K562 (cell line): ENCODE measurements around the gene COMMD1. TPM values are rescaled to one million over a fixed set of nuclear protein-coding genes. Genes with fewer than 3 reads are reported as not detected.

Experiments used
- ATAC-seq: fragments of 200-7000 bp; cut with Tn5 transposase; 3 replicates; pipeline ENCODE4 v1.9.1; 2020; ENCODE audit warnings: moderate library complexity
- BruUV-seq: library from RNA; stranded (reverse); fragments of 400-500 nt; replicated peaks from 2 replicates; lab custom pipeline; 2021; lab: Mats Ljungman, UMichigan
- CTCF ChIA-PET: fragments of 300-600 bp; formaldehyde crosslinking; extraction: SDS; loops from one replicate; lab custom pipeline; 2021; ENCODE audit warnings: low intra/inter-chr PET ratio; lab: Yijun Ruan, JAX
- POLR2A ChIA-PET: fragments of 300-600, 350-650 bp; sonication (Branson Sonifier 250); formaldehyde crosslinking; extraction: SDS; loops from one replicate; lab custom pipeline; 2021; ENCODE audit warnings: antibody characterized with exemption, inconsistent platforms; lab: Yijun Ruan, JAX
- DNase-seq, 4 experiments: peaks; one replicate each; pipeline versions ENCODE4 v3.0.0 to v3.0.0-alpha.2; 2011 to 2018; ENCODE audit warnings: low spot score in 3 of 4, mixed read lengths in 3 of 4; ENCODE audit errors: extremely low read depth in 1 of 4
- FAIRE-seq: peaks from 2 replicates; lab custom pipeline; 2011; peaks lifted over from hg19 to GRCh38; lab: Jason Lieb, UNC
- H2AFZ ChIP-seq: 2 replicates; pipeline ENCODE4 v1.6.0; 2011; ENCODE audit warnings: low read depth, low read length, control low read depth, inconsistent platforms
- H3K27ac ChIP-seq: fragments of 200-600 bp; 3 replicates; pipeline ENCODE4 v1.8.0; 2011; ENCODE audit warnings: low read depth, mild to moderate bottlenecking, control low read depth, inconsistent platforms, low read length, moderate library complexity, mixed read lengths; ENCODE audit errors: extremely low read depth
- H3K27me3 ChIP-seq, 2 experiments: fragments of 300-600 bp in 1 of 2; 2 replicates in 1 of 2; 3 replicates in 1 of 2; pipeline versions ENCODE4 v1.6.0 to v1.8.0; 2011; ENCODE audit warnings: inconsistent platforms in 2 of 2, low read length in 2 of 2, mild to moderate bottlenecking in 1 of 2, mixed read lengths in 1 of 2, moderate library complexity in 1 of 2; ENCODE audit not compliant: control insufficient read depth in 2 of 2, insufficient read depth in 2 of 2
- H3K36me3 ChIP-seq: fragments of 300-600 bp; 3 replicates; pipeline ENCODE4 v1.8.0; 2011; ENCODE audit warnings: mild to moderate bottlenecking, low read length, inconsistent platforms; ENCODE audit not compliant: control insufficient read depth, insufficient read depth
- H3K4me1 ChIP-seq, 2 experiments: fragments of 200-600 bp in 1 of 2; replicated peaks in 1 of 2; 2 replicates in 1 of 2; 3 replicates in 1 of 2; pipeline versions ENCODE4 v1.5.1 to v1.8.0; 2011; ENCODE audit warnings: inconsistent platforms in 2 of 2, low read length in 2 of 2, mild to moderate bottlenecking in 1 of 2, mixed read lengths in 1 of 2, moderate library complexity in 1 of 2; ENCODE audit not compliant: control insufficient read depth in 2 of 2, insufficient read depth in 2 of 2
- H3K4me2 ChIP-seq: 2 replicates; pipeline ENCODE4 v1.6.1; 2011; ENCODE audit warnings: low read length, control low read depth, inconsistent platforms, mixed read lengths; ENCODE audit not compliant: insufficient read depth
- H3K4me3 ChIP-seq: fragments of 200-600 bp; sonication (generic), shearing (Covaris generic); 2 replicates; pipeline ENCODE4 v1.5.1; 2016; ENCODE audit warnings: control low read depth, inconsistent platforms
- H3K79me2 ChIP-seq: fragments of 200-600 bp; 3 replicates; pipeline ENCODE4 v1.8.0; 2011; ENCODE audit warnings: low read length, inconsistent platforms; ENCODE audit not compliant: control insufficient read depth, insufficient read depth
- H3K9ac ChIP-seq, 2 experiments: 2 replicates each; pipeline versions ENCODE4 v1.6.0 to v1.6.1; 2011; ENCODE audit warnings: low read depth in 2 of 2, low read length in 2 of 2, control low read depth in 1 of 2, inconsistent platforms in 1 of 2, mild to moderate bottlenecking in 1 of 2, mixed read lengths in 1 of 2; ENCODE audit not compliant: insufficient read depth in 1 of 2
- H3K9me1 ChIP-seq: one replicate; pipeline ENCODE4 v1.6.0; 2011; ENCODE audit warnings: inconsistent platforms, mild to moderate bottlenecking, low read length, moderate library complexity; ENCODE audit not compliant: control insufficient read depth, insufficient read depth
- H3K9me3 ChIP-seq: replicated peaks from 2 replicates; pipeline ENCODE4 v1.5.1; 2011; ENCODE audit warnings: low read depth, low read length, inconsistent platforms; ENCODE audit not compliant: control insufficient read depth, insufficient read depth
- H4K20me1 ChIP-seq: replicated peaks from 2 replicates; pipeline ENCODE4 v1.6.1; 2011; ENCODE audit warnings: low read length, inconsistent platforms, mixed read lengths; ENCODE audit not compliant: control insufficient read depth, insufficient read depth
- MEIS2 ChIP-seq: fragments of 450-650 bp; IDR thresholded peaks from 2 replicates; pipeline ENCODE4 v1.6.1; 2014; ENCODE audit warnings: mild to moderate bottlenecking; ENCODE audit not compliant: partially characterized antibody
- PKNOX1 ChIP-seq: fragments of 450-650 bp; IDR thresholded peaks from 2 replicates; pipeline ENCODE4 v1.6.1; 2016
- in situ Hi-C: fragments of 300-500 bp; cut with MboI; formaldehyde crosslinking; loops from 4 replicates; pipeline ENCODE4 v1.15.0; 2018; ENCODE audit warnings: inconsistent platforms, mixed read lengths
- intact Hi-C: fragments of 100-400 bp; cut with micrococcal nuclease; formaldehyde crosslinking; loops from 2 replicates; pipeline ENCODE4 v1.14.2; 2022
- polyA plus RNA-seq, 8 experiments: library from polyadenylated mRNA; depleted of rRNA in 4 of 8; stranded (reverse) in 5 of 8; unstranded in 3 of 8; fragments of >200 nt; fragmentation: Nextera tagmentation in 2 of 8; fragmentation: Illumina TruSeq in 1 of 8; extraction: Ambion mirVana in 2 of 8; extraction: Trizol in 1 of 8; gene quantifications; 2 replicates each; pipeline versions ENCODE4 v1.2.1 to v1.2.3, GENCODE V29; 2011 to 2014; ENCODE audit warnings: inconsistent platforms in 1 of 8, missing spikeins in 1 of 8
- total RNA-seq, 7 experiments: library from RNA; depleted of rRNA in 6 of 7; stranded (reverse); fragments of >200 nt in 6 of 7; fragmentation: Illumina TruSeq in 2 of 7; extraction: Trizol in 2 of 7; gene quantifications; 2 replicates each; pipeline versions ENCODE4 v1.2.1 to v1.2.3, GENCODE V29; 2011 to 2021; ENCODE audit warnings: low replicate concordance in 1 of 7
- TF ChIP-seq, protein P1 (sequence below), 2 experiments: IDR thresholded peaks in 1 of 2; conservative IDR thresholded peaks in 1 of 2; 2 replicates each; pipeline ENCODE4 v1.6.1; 2016; ENCODE audit warnings: low read depth in 2 of 2, mild to moderate bottlenecking in 1 of 2, missing compliant biosample characterization in 1 of 2, missing genetic modification characterization in 1 of 2, moderate library complexity in 1 of 2
- TF ChIP-seq, protein P2 (sequence below): fragments of 450-650 bp; IDR thresholded peaks from 2 replicates; pipeline ENCODE4 v1.6.1; 2016; ENCODE audit warnings: borderline replicate concordance

COMMD1 gene
- total and polyA plus RNA-seq, 9 of the 15 experiments (the other 6 are each of a cell fraction or from before 2014, with no cell fraction given) = 14.4 to 77.0 (median 21.4) TPM

DNA sequence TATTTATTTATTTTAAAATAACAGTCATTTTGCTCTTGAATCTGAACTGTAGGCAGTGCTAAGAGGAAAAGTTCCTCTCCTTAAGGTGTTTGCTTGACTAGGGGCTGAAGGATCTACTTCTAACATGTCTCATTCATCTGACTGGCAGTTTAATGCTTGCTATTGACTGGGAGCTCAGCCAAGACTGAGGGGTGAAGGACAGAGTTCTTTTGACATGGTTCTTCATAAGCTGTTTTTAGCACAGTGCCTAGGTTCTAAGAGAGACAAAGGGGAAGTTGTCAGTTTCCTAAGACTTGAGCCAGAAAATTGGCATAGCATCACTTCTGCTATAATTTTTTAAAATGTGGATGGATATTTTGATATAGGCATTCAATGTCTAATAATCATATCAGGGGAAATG is 73.0 kb downstream of the COMMD1 start:
- Histone ChIP-seq H4K20me1 (no peaks in the 10 kb centered on the region), H3K4me2 (no peak overlapping the region), H3K4me3 (no peak overlapping the region), H3K4me1 (no peaks in the 10 kb centered on the region; a peak in 1 of 5 replicates), H3K27ac (no peak overlapping the region), H3K9ac (no peak overlapping the region), H2AFZ (no peak overlapping the region), H3K36me3 (no peaks in the 10 kb centered on the region), H3K79me2 (no peaks in the 10 kb centered on the region), H3K27me3 (no peaks in the 10 kb centered on the region), H3K9me3 (no peaks in the 10 kb centered on the region; the same call in 1 of the 2 replicates), H3K9me1 (no peaks in the 10 kb centered on the region)
- DNase-seq = peak in 1 of 4 experiments; percentile 23
- ATAC-seq = peak; percentile 57; the same call in 2 of the 3 replicates
- FAIRE-seq = peak; percentile 37
- no TSS peak for BruUV-seq
- ChIA-PET CTCF (interaction anchor here (0.6 kb wide), 1 partner anchor 62 kb away, joined by 3 read pairs; no protein-coding TSS in a partner anchor), POLR2A (interaction anchor here (0.9 to 1.3 kb wide), 2 partner anchors 8 to 19 kb away, joined by 3 to 4 read pairs; no protein-coding TSS in a partner anchor)
- TF ChIP-seq, protein P1, sequence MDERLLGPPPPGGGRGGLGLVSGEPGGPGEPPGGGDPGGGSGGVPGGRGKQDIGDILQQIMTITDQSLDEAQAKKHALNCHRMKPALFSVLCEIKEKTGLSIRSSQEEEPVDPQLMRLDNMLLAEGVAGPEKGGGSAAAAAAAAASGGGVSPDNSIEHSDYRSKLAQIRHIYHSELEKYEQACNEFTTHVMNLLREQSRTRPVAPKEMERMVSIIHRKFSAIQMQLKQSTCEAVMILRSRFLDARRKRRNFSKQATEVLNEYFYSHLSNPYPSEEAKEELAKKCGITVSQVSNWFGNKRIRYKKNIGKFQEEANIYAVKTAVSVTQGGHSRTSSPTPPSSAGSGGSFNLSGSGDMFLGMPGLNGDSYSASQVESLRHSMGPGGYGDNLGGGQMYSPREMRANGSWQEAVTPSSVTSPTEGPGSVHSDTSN (CRISPR knock-in tag; IDR thresholded peaks at IDR 0.05; ENCODE audit: low read depth) = no peak
- TF ChIP-seq, protein P1 (tag; conservative IDR thresholded peaks at IDR 0.05; ENCODE audit: low read depth) = peak; percentile 83
- peak; percentile 33 for TF ChIP-seq MEIS2
- TF ChIP-seq PKNOX1 = peak; percentile 50
- TF ChIP-seq, protein P2, sequence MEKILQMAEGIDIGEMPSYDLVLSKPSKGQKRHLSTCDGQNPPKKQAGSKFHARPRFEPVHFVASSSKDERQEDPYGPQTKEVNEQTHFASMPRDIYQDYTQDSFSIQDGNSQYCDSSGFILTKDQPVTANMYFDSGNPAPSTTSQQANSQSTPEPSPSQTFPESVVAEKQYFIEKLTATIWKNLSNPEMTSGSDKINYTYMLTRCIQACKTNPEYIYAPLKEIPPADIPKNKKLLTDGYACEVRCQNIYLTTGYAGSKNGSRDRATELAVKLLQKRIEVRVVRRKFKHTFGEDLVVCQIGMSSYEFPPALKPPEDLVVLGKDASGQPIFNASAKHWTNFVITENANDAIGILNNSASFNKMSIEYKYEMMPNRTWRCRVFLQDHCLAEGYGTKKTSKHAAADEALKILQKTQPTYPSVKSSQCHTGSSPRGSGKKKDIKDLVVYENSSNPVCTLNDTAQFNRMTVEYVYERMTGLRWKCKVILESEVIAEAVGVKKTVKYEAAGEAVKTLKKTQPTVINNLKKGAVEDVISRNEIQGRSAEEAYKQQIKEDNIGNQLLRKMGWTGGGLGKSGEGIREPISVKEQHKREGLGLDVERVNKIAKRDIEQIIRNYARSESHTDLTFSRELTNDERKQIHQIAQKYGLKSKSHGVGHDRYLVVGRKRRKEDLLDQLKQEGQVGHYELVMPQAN = no peak
- in situ Hi-C loops (no loop called here), intact Hi-C loops (no loop called here)
